Right atrium auricular region (tissue), 2 donors: ENCODE data around the gene COLQ. TPM values are rescaled to one million over a fixed set of nuclear protein-coding genes. Genes with fewer than 3 reads are reported as not detected.
A peak's percentile ranks its signal among the peaks of the same experiment; 100 is the strongest.

Source experiments
- DNase-seq: peaks from one replicate; pipeline ENCODE4 v3.0.0-alpha.2; 2019; ENCODE audit warnings: low spot score
- H3K27ac ChIP-seq, 2 donors: fragments of 200-600 bp; sonication (generic); 1 replicate in 1 of 2; 2 replicates in 1 of 2; pipeline ENCODE4 v1.5.1; 2016 to 2019
- H3K27me3 ChIP-seq, 2 donors: fragments of 200-600 bp; sonication (generic); one replicate each; pipeline versions ENCODE4 v1.5.1 to v1.6.0; 2017 to 2019
- H3K36me3 ChIP-seq: fragments of 200-600 bp; sonication (generic); one replicate; pipeline ENCODE4 v1.5.1; 2016
- H3K4me1 ChIP-seq, 2 donors: fragments of 200-600 bp; sonication (generic); one replicate each; pipeline versions ENCODE4 v1.5.1 to v1.6.0; 2017 to 2019
- H3K4me3 ChIP-seq, 2 donors: fragments of 200-600 bp; sonication (generic); 1 replicate in 1 of 2; 2 replicates in 1 of 2; pipeline ENCODE4 v1.5.1; 2017 to 2019; ENCODE audit warnings: mild to moderate bottlenecking in 1 of 2, moderate library complexity in 1 of 2
- H3K9me3 ChIP-seq, 2 donors: fragments of 200-600 bp; sonication (generic); one replicate each; pipeline ENCODE4 v1.5.1; 2019
- total RNA-seq, 2 donors: library from RNA; depleted of rRNA; stranded (reverse); fragments of >200 nt; gene quantifications; one replicate each; pipeline ENCODE4 v1.1.0, GENCODE V29; 2016
- TF ChIP-seq, protein P1 (sequence below), 2 donors: fragments of 200-600 bp; sonication (generic); IDR thresholded peaks; one replicate each; pipeline ENCODE4 v1.5.1; 2019; ENCODE audit warnings: antibody characterized with exemption in 2 of 2

Gene COLQ
- total RNA-seq, 2 donors from 2014 or later: 24.3 to 38.3 TPM

DNA sequence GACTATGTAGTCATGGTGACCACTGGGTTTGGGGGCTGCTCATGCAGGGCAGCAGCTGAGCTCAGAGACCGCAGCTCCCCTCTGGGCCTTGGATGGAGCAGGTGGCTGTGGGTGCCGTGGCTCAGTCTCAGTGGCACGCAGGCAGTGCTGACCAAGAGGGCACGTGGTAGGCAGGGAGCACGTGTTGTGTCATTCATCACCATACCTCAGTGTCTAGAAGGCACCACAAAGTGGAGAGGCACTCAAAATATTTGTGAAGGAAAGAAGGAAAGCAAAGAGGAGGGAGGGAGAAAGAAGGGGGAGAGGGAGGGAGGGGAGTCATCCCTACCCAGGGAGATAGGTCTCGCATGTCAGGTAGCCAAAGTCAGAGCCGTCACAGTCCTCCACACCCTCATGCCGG is 68.0 kb downstream of the COLQ start:
- TF ChIP-seq, protein P1, sequence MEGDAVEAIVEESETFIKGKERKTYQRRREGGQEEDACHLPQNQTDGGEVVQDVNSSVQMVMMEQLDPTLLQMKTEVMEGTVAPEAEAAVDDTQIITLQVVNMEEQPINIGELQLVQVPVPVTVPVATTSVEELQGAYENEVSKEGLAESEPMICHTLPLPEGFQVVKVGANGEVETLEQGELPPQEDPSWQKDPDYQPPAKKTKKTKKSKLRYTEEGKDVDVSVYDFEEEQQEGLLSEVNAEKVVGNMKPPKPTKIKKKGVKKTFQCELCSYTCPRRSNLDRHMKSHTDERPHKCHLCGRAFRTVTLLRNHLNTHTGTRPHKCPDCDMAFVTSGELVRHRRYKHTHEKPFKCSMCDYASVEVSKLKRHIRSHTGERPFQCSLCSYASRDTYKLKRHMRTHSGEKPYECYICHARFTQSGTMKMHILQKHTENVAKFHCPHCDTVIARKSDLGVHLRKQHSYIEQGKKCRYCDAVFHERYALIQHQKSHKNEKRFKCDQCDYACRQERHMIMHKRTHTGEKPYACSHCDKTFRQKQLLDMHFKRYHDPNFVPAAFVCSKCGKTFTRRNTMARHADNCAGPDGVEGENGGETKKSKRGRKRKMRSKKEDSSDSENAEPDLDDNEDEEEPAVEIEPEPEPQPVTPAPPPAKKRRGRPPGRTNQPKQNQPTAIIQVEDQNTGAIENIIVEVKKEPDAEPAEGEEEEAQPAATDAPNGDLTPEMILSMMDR (IDR thresholded peaks at IDR 0.05): no peak
- Histone ChIP-seq H3K27ac (no peak overlapping the region), H3K4me1 (no peaks in the 10 kb centered on the region), H3K4me3 (no peak overlapping the region), H3K36me3 (peaks cover 5% of the 10 kb centered on the region), H3K27me3 (no peaks in the 10 kb centered on the region), H3K9me3 (no peaks in the 10 kb centered on the region)
- DNase-seq: no peak

DNA sequence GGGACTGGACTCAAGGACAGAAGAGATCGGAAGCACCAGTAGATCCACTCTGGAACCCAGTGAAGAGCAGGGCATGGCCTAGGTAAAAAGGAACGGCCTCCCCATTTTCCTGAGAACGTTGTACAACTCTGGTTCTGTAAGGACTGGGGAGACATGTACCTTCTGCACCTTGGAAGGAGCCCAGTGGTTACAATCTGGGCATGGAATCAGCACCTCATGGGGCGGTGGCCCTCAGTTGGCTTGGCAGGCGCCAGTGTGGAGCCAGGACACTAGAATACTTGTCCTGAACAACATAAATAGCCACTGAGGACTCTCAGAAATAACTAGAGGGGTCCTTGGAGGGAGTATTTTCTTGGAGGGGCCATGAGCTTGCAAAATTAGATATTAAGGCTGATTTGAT is 68.5 kb downstream of the COLQ start:
- Histone ChIP-seq H3K27me3 (no peaks in the 10 kb centered on the region), H3K27ac (no peak overlapping the region), H3K4me3 (no peak overlapping the region), H3K9me3 (no peaks in the 10 kb centered on the region), H3K4me1 (no peaks in the 10 kb centered on the region), H3K36me3 (peaks cover 5% of the 10 kb centered on the region)
- TF ChIP-seq, protein P1 (IDR thresholded peaks at IDR 0.05): no peak
- no peak for DNase-seq

DNA sequence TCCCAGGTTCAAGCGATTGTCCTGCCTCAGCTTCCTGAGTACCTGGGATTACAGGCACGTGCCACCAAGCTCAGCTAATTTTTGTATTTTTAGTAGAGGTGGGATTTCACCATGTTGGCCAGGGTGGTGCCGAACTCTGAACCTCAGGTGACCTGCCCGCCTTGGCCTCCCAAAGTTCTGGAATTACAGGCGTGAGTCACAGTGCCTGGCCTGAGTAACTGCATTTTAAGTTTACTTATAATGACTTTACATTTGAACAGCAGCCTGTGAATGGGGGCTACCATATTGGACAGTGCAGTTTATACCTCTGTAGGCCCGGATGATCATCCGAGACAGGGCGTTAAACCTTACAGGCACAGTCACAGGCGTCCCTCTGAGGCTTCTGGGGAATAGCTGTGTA is 69.3 kb downstream of the COLQ start:
- Histone ChIP-seq H3K9me3 (no peaks in the 10 kb centered on the region), H3K4me3 (no peak overlapping the region), H3K27me3 (no peaks in the 10 kb centered on the region), H3K36me3 (peaks cover 5% of the 10 kb centered on the region), H3K4me1 (no peaks in the 10 kb centered on the region), H3K27ac (no peak overlapping the region)
- DNase-seq: peak; percentile 7
- TF ChIP-seq, protein P1 (IDR thresholded peaks at IDR 0.05): no peak

DNA sequence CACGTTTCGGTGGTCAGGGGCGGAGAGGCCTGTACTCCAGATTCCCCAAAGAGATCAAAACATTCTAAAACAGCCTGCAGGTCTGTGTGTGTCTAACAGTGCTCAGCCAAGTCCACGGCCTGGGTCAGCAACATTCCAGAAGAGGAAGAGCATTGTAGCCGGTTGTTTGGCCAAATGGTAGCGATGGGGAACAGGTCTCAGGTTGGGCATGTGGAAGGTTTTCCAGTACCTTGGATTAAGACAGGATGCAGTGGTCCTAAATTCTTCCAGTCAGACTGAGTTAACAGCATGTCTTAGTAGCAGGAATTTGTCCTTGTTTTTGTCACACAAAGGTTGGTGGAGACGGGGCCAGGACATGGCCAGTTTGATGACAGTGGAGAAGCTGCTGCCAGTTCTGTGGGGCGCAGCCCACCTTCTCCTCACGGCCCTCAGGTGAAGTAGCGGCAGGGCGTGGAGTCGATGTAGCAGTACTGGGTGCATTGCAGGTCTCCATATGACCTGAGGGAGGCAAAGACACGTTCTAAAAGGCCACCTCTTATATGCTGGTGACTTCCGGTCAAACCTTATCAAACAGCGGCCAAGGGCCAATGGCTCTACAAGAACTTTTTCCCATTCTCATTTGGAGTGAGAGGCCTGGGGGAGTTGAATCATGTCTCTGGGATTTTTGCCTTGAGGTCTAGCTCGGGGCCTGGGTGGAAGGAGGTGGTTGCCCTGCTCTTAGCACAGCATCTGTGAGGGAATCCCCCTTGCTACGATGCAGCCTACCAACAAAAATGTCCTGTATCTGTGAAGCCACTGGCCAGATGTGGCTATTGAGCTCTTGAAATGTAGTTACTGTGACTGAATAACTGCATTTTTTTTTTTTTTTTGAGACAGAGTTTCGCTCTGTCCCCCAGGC is 70.0 kb downstream of the COLQ start:
- TF ChIP-seq, protein P1 (IDR thresholded peaks at IDR 0.05): no peak
- Histone ChIP-seq H3K9me3 (no peaks in the 10 kb centered on the region), H3K27me3 (no peaks in the 10 kb centered on the region), H3K4me3 (no peak overlapping the region), H3K36me3 (peaks cover 5% of the 10 kb centered on the region), H3K27ac (no peak overlapping the region), H3K4me1 (no peaks in the 10 kb centered on the region)
- DNase-seq: peak; percentile 47

DNA sequence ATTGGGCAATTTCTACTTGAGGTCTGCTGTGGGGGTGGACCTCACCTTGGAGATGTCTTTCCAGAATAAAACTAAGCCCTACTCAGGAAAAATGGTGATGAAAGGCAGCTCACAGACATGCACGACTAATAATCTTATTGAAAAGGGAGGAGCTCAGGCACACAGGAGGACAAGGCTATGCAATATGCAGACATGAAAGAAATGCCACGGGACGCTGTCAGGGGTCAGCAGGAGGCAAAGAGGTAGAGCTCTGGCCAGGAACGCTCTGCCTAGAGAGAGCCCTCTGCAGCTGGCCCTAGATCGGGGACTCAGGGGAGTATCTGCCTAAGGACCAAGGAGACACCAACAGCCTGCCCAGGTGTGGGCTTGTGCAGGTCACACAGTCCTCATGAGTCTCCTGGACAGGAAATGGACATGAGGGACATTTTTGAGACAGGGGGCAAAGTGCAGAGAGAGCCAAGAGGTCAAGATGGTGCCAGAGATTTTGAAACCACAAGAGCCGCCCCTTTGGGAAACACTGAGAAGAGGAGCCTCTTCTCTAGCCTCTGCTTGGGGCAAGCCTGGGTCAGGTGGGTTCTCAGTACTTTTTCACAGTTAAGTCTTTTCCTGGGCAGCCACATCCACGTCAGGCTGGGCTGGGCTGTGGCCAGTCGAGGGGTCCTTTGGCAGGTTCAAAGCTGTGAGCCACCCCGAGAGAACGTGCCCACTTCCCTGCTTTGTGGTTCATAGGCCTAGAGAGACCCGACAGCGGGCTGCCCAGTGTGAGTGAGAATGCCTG is 70.9 kb downstream of the COLQ start:
- peaks cover 5% of the 10 kb centered on the region for H3K36me3 ChIP-seq

More for the DNA sequence above, 70.9 kb downstream of the COLQ start:
- peak; percentile 51 for DNase-seq
- Histone ChIP-seq H3K27me3 (no peaks in the 10 kb centered on the region), H3K4me1 (no peaks in the 10 kb centered on the region), H3K27ac (no peak overlapping the region), H3K9me3 (no peaks in the 10 kb centered on the region), H3K4me3 (no peak overlapping the region)
- TF ChIP-seq, protein P1 (IDR thresholded peaks at IDR 0.05): no peak
